Right ventricle myocardium superior (tissue), 1 donor: ENCODE results near the gene TIFAB. TPM values are rescaled to one million over a fixed set of nuclear protein-coding genes. Genes with fewer than 3 reads are reported as not detected.
"Not testable (repeated sequence)": the region's sequence is repeated elsewhere in the genome, so short reads cannot be mapped to it uniquely, and the experiment has no call there.

Experiments used
- ATAC-seq: fragments of 200-7000 bp; cut with Tn5 transposase; one replicate; pipeline ENCODE4 v1.9.1; 2020; ENCODE audit warnings: mild to moderate bottlenecking; ENCODE audit not compliant: poor library complexity
- DNase-seq: peaks from one replicate; pipeline ENCODE4 v3.0.0-alpha.2; 2020
- intact Hi-C: fragments of 100-400 bp; cut with DNase I; formaldehyde crosslinking; loops from one replicate; pipeline ENCODE4 v1.11.2; 2022
- long read RNA-seq: library from polyadenylated mRNA; unstranded; transcript quantifications from one replicate; pipeline ENCODE4 v2.0.0, GENCODE V29; 2021
- total RNA-seq: library from RNA; stranded (reverse); fragmentation: NEBNext Ultra II Directional; extraction: Animal tissue kit (Norgen Biotek cat#: 25700); gene quantifications from one replicate; pipeline ENCODE4 v1.2.1, GENCODE V29; 2021
- donor health status: DM: no; HTN: yes; CAD: no; lungs with severe emphysema.

TIFAB gene, protein sequence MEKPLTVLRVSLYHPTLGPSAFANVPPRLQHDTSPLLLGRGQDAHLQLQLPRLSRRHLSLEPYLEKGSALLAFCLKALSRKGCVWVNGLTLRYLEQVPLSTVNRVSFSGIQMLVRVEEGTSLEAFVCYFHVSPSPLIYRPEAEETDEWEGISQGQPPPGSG
- not detected for total RNA-seq
- long read RNA-seq = 0 reads

DNA sequence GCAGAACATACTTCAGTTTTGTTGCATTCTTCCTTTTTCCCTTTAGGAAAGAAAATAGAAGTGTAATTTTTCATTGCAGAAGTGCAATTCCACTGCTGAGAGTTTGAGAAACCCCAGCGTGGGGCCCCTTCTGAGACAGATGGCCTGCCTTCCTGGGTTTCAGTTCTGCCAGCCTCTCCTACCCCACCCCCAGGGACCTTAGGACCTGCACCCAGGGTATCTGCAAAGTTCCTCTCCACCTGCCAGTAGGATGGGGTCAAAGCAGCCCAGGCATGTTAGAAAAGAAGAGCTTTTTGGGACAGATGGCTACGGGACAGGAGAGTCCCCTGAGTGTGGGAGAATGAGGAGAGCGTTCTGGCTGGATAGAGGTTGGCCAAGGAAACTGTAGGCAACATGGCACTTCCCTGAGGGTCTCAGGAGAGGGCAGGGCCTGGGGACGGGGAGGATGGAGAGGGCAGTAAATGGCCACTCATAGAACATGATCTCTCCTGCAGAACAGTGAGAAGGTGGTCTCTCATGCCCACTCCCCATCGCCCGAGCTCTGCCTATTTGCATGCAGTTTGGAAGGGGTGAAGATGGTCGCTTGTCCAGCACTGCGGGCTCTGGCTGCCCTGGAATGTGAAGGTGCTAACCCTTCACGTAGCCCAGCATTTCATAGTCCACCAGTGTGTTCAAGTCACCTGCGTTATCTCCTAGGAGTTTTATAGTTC is at the start of gene TIFAB:
TIFAB (minus strand) TSS at position 31 of the 710 bp plus-strand sequence. CDS start 2,412 bp downstream, outside the sequence.
- ATAC-seq = no peak
- DNase-seq = no peak
- intact Hi-C loops = no loop called here

DNA sequence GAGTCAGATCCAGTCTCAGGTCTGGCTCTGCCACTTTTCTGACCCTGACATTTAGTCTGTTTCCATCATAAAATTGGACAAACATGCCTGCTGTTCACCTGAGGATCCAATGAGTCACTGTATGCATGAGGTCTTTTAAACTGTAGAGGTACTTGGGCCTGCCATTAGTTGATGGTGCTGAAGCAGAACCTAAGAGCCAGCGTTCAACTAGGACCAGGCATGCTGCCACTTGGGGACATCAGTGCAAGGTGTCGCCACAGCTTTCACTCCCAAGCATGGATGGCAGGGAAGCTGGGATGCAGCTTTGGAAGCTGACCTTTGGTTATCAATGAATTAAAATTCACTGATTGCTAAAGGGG is 46.5 kb upstream of the TIFAB start:
- DNase-seq (no peak), ATAC-seq (no peak)
- intact Hi-C loops = no loop called here

DNA sequence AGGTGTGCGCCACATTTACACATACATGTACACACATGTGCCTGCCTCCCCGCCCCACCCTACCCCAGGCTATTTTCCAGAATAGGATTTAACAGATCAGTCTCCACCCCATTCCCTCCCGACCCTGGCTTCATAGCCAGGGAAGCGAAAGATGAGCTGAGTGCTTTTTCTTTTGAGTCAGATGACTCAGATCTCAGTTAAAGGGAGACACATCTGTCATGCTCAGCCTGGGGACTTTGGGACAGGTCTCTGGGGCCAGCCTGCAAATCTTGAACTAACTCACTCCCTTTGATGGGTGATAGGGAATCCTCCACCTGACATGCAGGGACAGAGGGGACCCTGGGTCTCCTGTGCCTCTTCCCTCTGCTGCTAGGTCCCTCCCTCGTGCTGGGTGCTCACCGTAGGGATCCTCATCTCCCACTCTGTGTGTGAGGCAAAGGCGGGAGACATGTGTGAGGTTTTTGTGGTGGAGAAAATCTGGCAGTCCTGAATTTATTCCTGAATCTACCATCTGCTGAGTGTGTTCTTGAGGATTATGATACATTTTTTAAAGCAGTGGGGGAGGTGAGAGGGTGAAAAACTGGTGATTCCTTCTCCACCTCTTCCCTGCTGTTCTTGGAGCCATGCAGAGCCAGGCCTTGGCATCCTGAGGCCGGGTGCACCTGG is 46.0 kb upstream of the TIFAB start:
- no peak for ATAC-seq
- no peak for DNase-seq
- intact Hi-C loops = no loop called here

DNA sequence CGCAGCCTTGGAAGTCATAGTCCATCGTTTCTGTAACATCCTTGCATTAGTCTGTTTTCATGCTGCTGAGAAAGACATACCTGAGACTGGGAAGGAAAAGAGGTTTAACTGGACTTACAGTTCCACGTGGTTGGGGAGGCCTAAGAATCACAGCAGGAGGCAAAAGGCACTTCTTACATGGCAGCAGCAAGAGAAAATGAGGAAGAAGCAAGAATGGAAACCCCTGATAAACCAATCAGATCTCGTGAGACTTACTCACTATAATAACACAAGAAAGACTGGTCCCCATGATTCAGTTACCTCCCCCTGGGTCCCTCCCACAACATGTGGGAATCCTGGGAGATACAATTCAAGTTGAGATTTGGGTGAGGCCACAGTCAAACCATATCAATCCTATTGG is 43.4 kb upstream of the TIFAB start:
- DNase-seq, ATAC-seq, intact Hi-C loops: not testable (repeated sequence)

DNA sequence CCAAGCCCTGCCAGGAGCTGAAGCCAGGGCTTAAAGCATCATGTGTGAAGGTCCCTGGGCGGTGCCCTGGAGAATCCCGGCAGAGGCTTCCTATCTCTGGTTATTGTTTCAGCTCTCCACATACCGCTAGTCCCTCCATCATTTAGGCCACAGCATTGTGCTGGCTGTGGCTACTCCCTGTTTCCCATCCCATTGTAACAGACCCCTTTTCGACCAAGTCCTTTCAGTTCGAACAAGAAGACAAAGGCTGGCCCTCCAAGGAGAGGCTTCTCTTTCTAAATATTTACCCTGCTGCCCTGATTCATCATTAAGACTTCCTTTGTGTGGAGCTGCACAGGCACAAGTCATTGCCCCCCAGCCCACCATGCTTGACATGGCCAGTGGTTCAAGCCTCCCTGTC is 42.0 kb upstream of the TIFAB start:
- no peak for DNase-seq
- no peak for ATAC-seq
- intact Hi-C loops = no loop called here

DNA sequence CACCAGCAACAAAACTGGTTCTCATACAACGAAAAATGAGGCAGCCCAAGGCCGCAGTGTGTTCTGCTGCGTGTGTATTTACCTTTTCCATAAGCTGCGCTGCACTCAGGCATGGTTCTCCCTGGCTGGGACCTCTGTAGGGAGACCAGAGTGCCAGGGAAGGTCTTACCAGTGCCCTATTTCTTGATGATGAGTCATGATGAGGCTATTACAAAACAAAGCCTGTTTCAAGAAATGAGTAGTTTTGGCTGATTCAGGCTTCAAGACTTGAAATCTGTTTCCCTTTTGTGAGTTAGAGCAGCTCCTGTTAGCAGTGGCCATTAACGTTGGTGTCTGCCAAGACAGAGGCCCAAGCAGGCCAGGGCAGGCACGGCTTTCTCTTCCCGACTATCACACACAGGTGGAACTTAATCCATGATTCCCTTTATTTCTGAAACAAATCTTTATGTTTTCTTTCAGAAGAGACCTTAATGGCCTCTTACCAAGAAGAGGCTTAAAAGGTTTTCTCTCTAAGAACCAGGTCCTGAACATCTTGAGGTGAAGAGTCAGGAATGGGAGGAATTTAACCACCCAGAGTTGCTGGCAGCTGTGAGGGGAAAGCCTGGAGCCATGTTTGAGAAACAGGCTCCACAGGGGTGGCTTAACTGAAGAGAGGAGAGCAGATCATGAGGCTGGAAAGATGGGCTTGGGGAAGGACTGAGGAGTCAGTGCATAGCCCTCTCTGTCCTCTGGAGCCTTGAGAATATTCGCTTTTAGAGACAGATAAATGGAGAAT is 41.4 kb upstream of the TIFAB start:
- no peak for DNase-seq
- intact Hi-C loops = no loop called here
- no peak for ATAC-seq

DNA sequence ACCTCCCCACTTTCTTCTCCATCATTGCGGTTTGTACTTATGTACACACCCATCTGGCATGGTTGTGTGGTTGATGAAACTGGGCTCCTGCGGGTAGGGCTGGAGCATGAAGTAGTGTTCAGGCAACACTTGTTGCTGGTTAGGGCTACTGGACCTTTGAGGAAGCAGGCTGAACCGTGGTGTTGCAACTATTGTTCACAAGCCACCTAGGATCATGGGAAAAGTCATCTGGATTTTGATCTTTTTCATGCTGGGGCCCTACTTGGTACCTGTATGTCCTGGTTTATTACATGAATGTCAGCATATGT is 40.1 kb upstream of the TIFAB start:
- DNase-seq (no peak), ATAC-seq (no peak)
- intact Hi-C loops = no loop called here

DNA sequence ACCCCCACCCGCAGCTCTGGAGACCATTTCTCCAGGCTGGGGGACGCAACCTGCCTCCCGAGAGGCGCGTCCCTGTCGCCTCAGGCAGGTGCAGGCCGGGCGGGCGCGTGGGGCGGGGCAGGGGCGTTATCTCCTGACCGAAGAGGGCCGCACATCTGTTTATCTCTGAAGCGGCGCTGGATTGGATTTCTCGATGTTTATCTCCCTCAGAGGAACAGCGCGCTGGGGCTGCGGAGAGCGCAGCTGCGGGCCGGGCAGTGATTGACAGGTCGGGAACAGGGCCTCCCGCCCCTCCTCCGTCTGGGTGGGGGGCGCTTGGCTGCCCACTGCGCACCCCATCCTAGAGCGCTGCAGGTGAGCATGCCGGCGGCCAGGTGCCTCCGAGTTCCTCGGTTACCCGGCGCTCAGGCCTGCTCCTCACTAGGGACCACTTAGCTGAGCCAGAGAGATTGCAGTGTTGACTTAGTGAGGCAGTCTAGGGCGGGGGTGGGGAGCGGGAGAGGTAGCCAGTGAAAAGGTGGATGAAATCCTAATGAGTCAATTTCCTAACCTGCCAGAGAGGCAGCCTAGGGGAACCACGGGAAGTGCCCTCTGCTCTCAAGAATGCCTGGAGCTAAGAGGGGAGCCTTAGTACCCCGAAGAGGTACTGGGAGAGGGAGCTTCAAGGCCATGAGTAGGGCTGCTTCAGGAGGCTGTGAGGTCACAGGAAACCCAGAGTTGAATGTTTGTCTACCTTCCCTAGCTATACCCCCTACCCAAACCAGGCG is 39.6 kb upstream of the TIFAB start:
- ATAC-seq = no peak
- DNase-seq = no peak
- intact Hi-C loops = no loop called here

DNA sequence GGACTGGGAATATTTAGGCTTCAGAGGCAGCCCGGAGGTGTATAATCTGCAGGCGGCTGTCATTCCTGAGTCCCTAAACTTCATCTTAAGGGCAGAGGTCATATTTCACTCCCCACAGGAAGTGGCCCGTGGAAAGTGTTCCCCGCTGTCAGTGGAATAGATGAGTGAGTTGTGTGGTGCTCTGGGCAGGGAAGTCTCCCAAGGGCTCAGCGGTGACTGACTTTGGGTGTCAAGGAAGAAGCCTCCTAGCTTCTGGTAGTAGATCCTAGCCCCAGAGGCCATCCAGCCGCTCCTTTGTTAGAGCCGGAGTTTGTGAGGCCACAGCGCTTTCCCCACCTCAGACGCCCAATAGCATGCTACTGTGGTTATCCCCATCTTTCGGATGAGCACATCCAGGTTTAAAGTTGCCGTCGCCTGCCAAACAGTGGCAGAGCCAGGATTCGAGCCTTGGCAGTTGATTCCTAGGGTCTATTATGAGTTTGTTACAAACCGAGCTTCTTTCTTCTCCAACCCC is 38.9 kb upstream of the TIFAB start:
- intact Hi-C loops = no loop called here
- DNase-seq (no peak), ATAC-seq (no peak)

DNA sequence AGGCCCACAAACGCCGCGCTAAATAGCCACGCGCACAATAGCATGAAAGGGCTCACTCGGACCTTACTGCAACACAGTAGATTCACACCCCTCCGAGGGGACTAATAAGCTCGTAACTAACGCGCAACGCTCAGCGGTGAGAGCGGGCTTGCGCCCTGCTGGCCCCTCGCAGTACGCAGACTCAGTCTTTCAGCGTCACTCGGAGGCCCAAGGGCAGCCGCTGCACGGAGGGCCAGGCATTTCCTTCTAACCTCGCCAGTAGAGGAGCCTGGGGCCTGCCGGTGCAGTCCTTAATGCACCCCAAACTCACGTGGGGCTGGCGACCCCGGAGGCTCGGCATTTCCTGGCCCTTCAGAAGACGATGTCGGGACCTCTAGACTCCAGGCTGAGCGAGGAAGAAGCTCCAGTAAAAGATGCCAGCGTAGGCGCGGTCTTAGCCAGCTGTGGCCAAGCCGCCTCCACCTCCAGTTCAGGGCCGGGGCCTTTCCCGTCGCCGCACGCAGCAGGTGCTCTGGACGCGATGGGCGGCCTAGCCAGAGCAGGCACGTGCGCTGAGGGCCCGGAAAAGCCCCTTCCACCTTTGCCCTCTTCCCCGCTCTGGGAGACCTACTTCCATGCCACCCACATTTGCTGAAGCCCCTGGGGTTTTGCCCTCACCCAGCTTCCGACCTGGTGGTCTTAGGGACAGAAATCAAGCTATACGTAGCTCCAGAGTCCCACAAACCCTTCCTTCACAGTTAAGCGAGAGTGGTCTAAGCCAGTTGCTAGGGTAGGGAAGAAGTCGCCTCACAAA is 38.3 kb upstream of the TIFAB start:
- DNase-seq (no peak), ATAC-seq (no peak)
- intact Hi-C loops = no loop called here

DNA sequence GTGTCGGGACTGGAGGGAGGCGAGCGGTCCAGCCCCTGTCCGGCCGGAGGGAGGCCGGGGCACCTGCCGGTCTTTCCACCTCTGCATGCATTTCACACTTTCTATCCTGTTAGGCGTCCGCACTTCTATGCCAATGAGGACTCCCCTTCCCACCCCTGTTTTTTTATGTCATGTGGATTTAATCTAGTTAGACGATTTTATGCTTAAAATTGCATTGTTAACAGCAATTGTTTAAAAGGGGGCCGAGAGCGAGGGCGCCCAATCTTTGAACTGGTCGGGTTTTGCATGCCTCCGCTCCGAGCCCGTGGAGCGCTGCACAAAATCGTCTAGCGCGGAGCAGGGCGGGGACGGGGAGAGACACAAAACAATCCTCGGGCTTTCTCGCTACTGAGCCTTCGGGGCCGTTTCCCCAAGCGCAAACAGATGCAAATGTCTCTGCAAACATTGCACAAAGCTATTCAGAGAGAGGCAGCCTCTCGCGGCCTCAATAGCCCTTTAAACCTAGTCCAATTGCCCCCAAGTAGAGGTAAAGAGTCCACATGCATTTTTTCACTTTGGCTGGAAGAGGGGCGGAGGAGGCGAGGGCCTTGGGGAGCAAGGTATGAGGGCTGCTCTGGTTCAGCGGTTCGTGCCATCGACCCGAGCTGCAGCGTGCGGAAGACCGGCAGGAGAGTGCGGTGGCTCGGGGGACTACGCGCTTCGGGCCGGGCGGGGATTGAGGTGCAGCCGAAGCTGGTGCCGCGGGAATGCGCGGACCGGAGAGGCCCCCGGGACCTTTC is 37.5 kb upstream of the TIFAB start:
- intact Hi-C loops = no loop called here
- ATAC-seq = no peak

DNA sequence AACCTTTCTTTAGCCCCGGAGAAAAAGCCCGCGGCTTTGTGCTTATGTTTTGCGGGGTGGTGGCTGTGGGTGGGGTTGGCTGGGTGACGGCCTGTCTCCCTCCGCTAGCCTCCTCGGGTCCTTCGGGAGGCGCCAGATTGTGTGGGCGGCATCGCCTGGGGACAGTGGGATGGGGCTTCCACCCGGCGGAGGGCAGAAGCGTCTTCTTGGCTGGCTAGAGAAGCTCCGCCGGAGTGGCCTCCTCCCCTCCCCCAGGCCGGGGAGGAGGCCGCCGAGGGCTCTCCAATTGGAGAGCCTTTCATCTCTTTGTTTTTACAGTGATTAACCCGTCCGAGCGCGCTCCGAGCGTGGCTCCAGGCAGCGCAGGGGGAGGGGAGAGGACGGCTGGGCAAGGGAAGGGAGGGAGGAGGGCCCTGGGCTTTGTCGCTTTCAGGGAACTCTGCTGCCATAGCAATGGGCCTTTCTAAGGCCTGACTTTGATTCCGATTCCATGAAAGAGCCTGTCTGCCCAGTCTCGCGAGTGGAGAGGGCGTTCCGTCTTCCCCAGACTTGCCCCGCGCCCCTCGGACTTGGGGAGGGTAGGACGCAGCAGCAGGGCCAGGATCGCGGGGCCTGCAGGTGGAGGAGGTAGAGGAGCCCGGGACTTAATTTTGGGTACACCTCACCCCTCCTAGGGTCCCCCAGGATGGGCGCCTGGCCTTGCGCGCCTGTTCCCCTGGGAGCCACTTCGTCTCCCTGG is 36.7 kb upstream of the TIFAB start:
- intact Hi-C loops = no loop called here
- DNase-seq (no peak), ATAC-seq (peak; percentile 26)

More for the DNA sequence above, 37.5 kb upstream of the TIFAB start:
- no peak for DNase-seq

DNA sequence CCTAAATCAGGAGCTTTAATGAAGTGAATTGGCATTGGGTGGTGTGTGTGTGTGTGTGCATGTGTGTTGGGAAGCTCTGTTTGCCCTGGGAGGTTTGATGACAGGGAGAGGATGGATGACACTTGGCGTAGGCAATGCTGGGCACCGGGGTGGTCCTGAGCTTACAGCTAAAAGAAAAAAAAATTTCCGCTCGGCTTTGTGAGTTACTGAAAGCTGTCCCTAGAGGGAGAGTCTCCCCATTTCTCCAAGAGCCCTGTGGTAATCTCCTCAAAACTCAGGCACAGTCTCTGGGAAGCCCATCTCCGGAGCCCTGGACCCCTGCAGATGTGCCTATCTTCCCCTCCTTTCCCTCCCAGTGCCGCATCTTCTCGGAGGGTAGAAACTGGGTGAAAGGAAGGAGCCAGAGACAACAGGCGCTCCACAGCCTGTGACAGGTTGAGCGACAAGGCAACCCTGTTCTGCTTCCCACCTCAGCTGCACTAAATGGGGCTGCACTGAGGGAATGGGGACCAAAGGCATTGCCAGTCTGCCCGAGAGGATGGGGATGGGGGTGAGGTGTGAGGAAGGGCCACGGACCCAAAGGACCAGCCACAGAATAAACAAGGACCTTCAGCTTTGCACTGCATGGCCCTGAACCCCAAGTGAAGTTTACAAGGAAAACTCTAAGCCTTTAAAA is 35.8 kb upstream of the TIFAB start:
- ATAC-seq = no peak
- DNase-seq = no peak
- intact Hi-C loops = no loop called here

DNA sequence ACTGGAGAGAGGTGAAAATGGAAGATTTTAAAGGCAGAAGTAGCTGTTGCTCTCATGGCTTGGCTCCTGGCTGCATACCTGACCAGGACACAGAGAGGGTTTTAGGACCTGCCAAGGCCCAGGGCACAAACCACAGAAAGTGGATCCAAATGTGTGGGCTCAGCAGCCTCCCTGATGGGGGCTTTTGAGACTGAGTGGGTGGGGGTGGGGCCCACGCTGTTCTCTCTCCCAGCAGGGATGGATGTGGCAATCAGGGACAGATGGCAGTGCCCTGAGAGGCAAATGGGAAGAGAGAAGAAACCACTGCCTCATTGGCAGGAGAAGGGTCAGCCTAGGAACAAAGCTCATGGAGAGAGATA is 34.9 kb upstream of the TIFAB start:
- ATAC-seq (no peak), DNase-seq (no peak)
- intact Hi-C loops = no loop called here

DNA sequence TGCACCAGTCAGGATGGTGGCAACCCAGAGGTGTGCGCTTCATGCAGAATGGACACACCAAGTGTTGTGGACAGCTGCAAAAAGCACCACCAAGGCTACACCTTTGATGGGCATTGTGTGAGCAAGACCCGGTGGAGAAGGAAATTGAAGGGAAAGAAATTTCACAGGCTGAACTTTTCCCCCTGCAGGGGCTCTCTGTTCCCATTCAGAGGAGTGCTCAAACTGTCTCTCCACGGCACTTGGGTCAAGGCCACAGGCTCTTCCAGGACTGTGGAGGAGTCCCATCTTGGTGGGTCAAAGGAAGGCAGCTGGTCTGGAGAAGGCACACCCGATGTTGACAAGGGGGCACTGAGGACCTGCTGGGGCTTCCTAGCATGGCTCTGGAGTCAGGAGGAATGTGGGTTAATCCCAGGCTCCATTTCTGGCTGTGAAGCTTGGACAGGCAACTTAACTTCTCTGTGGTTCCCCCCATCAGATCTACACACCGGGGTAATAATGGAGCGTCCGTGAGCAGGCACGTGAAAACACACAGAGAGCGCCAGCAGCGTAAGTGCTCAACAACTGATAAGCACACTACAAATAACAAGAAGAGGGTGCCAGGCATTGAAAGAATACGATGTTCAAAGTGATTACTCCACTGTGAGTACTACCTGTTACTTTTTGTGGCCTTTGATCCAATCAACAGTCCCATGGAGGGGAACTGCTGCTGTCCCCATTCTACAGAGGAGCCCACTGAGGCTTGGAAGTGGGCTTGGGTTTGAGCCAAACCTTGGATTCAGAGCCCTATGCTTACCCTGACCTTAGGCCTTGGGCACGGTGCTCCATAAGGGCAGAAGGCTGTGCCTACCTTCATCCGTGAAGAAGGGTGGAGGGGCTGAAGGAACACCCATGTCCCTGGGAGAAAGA is 34.2 kb upstream of the TIFAB start:
- no peak for DNase-seq
- ATAC-seq = peak; percentile 13
- intact Hi-C loops = no loop called here
